ENCODE data around the gene TBK1. TPM values are rescaled to one million over a fixed set of nuclear protein-coding genes. Genes with fewer than 3 reads are reported as not detected.

The TBK1 gene
- total and polyA plus RNA-seq, 4 donors = 10.9 to 32.8 (median 22.5) TPM

DNA sequence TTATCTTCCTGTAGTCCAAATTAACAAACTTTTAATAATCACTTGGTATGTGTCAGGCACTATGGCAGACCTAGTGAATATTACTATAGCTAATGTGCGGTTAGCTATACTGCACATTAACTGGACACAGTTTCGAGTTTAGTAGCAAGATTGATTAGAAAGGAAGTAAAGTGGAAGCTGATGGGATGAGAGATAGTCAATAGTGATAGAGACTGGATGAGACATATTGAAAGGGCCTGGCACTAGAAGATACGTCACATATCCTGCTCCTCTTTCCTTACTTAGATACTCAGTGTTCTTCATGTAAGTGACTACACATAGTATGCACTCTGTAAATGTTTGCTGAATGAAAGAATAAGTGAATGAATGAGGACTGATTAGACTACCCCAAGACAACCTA, 5.5 kb downstream of the TBK1 start:
- Histone ChIP-seq H3K4me1 (ENCODE audit: control insufficient read depth in 1 of 2, insufficient read depth in 2 of 2, low read length in 2 of 2) (no peaks in the 10 kb centered on the region), H3K36me3 (ENCODE audit: control insufficient read depth in 1 of 2, insufficient read depth in 2 of 2, low read length in 1 of 2) (peaks cover 0 to 9% of the 10 kb centered on the region in 2 donors), H3K9me3 (ENCODE audit: control insufficient read depth, low read length) (no peaks in the 10 kb centered on the region), H3K27me3 (ENCODE audit: control insufficient read depth in 1 of 2, insufficient read depth in 2 of 2, low read length in 1 of 2) (no peaks in the 10 kb centered on the region), H3K4me3 (ENCODE audit: low read length in 2 of 2) (no peak overlapping the region), H3K27ac (ENCODE audit: low read depth in 1 of 2, low read length in 2 of 2) (no peak overlapping the region)
- ATAC-seq (ENCODE audit: low FRiP score) (no peak), DNase-seq (no peak)
- intact Hi-C loops (cut with DNase I) = no loop called here
- WGBS, 2 donors = 89 to 93% methylated on average over 3 of the region's 3 CpGs

GRCh38 chr12:64457923-64458322, 6.0 kb downstream of the TBK1 start:
- H3K4me1 ChIP-seq (ENCODE audit: control insufficient read depth in 1 of 2, insufficient read depth in 2 of 2, low read length in 2 of 2) = no peaks in the 10 kb centered on the region
- H3K4me3 ChIP-seq (ENCODE audit: low read length in 2 of 2) = no peak overlapping the region
- ATAC-seq (ENCODE audit: low FRiP score) = no peak
- 79 to 81% methylated on average over 4 of the region's 4 CpGs for WGBS, 2 donors
- no peak overlapping the region for H3K27ac ChIP-seq (ENCODE audit: low read depth in 1 of 2, low read length in 2 of 2)
- peaks cover 0 to 9% of the 10 kb centered on the region in 2 donors for H3K36me3 ChIP-seq (ENCODE audit: control insufficient read depth in 1 of 2, insufficient read depth in 2 of 2, low read length in 1 of 2)
- no peak for DNase-seq
- intact Hi-C loops (cut with DNase I) = no loop called here
- no peaks in the 10 kb centered on the region for H3K9me3 ChIP-seq (ENCODE audit: control insufficient read depth, low read length)
- no peaks in the 10 kb centered on the region for H3K27me3 ChIP-seq (ENCODE audit: control insufficient read depth in 1 of 2, insufficient read depth in 2 of 2, low read length in 1 of 2)

GRCh38 chr12:64459394-64459891, 7.5 kb downstream of the TBK1 start:
- intact Hi-C loops (cut with DNase I) = no loop called here
- ATAC-seq (ENCODE audit: low FRiP score) (no peak), DNase-seq (no peak)
- Histone ChIP-seq H3K4me3 (ENCODE audit: low read length in 2 of 2) (no peak overlapping the region), H3K36me3 (ENCODE audit: control insufficient read depth in 1 of 2, insufficient read depth in 2 of 2, low read length in 1 of 2) (peaks cover 0 to 12% of the 10 kb centered on the region in 2 donors), H3K4me1 (ENCODE audit: control insufficient read depth in 1 of 2, insufficient read depth in 2 of 2, low read length in 2 of 2) (no peaks in the 10 kb centered on the region), H3K9me3 (ENCODE audit: control insufficient read depth, low read length) (no peaks in the 10 kb centered on the region), H3K27me3 (ENCODE audit: control insufficient read depth in 1 of 2, insufficient read depth in 2 of 2, low read length in 1 of 2) (no peaks in the 10 kb centered on the region), H3K27ac (ENCODE audit: low read depth in 1 of 2, low read length in 2 of 2) (peak overlapping the region in 1 of 2 donors; percentile 51)
- 40 to 72% methylated on average over 3 of the region's 3 CpGs for WGBS, 2 donors

DNA sequence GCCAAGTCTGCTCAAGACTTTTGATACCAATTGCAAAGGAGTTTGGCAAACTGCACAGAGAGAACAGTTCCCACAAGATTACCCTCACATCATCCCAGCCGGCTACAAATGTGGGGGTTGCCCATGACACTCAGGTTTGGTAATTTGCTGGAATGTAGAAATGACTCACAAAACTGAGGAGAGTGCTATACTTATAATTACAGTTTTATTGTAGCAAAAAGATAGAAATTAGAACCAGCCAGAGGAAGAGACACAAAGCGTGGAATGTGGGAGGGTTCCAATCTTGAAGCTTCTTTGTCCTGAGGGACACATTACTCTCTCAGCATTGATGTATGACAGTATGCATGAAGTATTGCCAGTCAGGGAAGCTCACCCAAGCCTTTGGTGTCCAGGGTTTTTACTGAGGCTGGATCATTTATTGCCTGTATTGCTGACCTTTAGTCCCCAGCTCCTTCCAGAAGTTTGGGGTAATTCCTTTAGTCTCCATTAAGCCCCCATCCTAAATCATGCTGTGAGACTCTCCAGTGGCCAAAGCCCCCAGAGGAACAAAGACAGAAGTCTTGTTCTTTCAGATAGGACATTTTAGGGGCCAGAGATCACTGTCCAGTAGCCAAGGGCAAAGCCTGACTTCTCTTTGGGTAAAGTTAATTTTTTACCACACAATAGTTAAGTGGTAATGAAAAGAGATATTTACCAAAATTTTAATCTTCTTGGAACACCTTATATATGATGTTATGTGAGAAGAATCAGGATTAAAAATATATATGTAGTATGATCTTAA, 9.9 kb downstream of the TBK1 start:
- Histone ChIP-seq H3K27ac (ENCODE audit: low read depth in 1 of 2, low read length in 2 of 2) (no peak overlapping the region), H3K4me1 (ENCODE audit: control insufficient read depth in 1 of 2, insufficient read depth in 2 of 2, low read length in 2 of 2) (no peaks in the 10 kb centered on the region), H3K9me3 (ENCODE audit: control insufficient read depth, low read length) (no peaks in the 10 kb centered on the region), H3K4me3 (ENCODE audit: low read length in 2 of 2) (no peak overlapping the region), H3K36me3 (ENCODE audit: control insufficient read depth in 1 of 2, insufficient read depth in 2 of 2, low read length in 1 of 2) (peaks cover 0 to 8% of the 10 kb centered on the region in 2 donors), H3K27me3 (ENCODE audit: control insufficient read depth in 1 of 2, insufficient read depth in 2 of 2, low read length in 1 of 2) (no peaks in the 10 kb centered on the region)
- DNase-seq (no peak), ATAC-seq (ENCODE audit: low FRiP score) (no peak)
- 61 to 64% methylated on average over 2 of the region's 2 CpGs for WGBS, 2 donors
- intact Hi-C loops (cut with DNase I) = no loop called here

GRCh38 chr12:64466178-64466577, 14.3 kb downstream of the TBK1 start:
- Histone ChIP-seq H3K9me3 (ENCODE audit: control insufficient read depth, low read length) (no peaks in the 10 kb centered on the region), H3K27ac (ENCODE audit: low read depth in 1 of 2, low read length in 2 of 2) (no peak overlapping the region), H3K27me3 (ENCODE audit: control insufficient read depth in 1 of 2, insufficient read depth in 2 of 2, low read length in 1 of 2) (no peaks in the 10 kb centered on the region), H3K36me3 (ENCODE audit: control insufficient read depth in 1 of 2, insufficient read depth in 2 of 2, low read length in 1 of 2) (peaks cover 2 to 4% of the 10 kb centered on the region in 2 donors), H3K4me3 (ENCODE audit: low read length in 2 of 2) (no peak overlapping the region), H3K4me1 (ENCODE audit: control insufficient read depth in 1 of 2, insufficient read depth in 2 of 2, low read length in 2 of 2) (no peaks in the 10 kb centered on the region)
- ATAC-seq (ENCODE audit: low FRiP score) (no peak), DNase-seq (no peak)
- intact Hi-C loops (cut with DNase I) = no loop called here

DNA sequence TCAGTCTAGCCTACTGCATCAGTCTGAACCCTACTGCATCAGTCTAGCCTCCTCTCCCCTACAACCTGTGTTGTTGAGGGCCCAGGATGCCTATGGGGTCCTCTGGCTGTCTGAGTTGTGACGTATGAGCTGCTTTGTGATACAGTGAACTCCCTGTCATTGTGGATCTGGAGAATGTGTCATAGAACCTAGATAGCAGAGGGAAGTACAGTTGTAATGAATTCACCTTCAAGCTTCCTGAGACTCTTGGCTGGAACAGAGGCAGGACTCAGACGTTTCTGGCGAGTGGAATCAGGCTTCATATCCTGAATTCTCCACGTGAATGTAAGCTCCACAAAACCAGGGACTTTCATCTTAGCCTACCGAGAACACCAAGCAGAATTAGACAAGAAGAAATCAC, 17.0 kb downstream of the TBK1 start:
- no peak for ATAC-seq (ENCODE audit: low FRiP score)
- peaks cover 0 to 6% of the 10 kb centered on the region in 2 donors for H3K36me3 ChIP-seq (ENCODE audit: control insufficient read depth in 1 of 2, insufficient read depth in 2 of 2, low read length in 1 of 2)

DNA sequence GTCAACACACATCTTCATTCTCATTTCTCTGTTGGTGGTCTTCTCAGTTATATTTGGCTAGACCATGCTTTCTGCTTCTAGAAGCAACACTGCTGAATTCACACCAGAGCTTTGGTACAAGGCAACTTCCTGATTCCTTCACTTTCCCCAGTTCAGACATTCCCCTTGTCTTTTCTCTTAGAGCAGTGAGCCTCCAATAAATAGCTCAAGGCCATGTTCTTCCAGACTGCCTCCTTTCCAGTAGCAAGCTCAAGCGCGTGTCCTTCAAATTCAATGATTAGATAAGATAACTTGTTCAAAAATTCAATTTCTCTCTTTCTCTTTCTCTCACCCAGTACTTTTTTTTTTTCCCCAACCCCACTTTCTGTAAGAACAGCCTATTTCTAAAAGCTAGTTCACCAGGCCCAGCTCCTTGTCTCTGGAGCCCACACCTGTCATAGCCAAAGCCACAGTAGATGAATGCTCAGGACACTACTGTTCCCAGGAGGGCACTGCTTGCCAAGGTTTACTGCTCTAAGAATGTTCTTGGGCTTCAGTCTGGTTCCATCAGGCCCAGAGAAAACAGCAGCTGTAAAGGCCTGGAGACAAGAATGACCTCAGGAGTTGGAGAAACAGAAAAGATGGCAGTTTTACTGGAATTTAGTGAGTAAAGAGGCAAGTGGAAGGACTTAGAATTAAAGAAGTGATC, 17.7 kb downstream of the TBK1 start:
- Histone ChIP-seq H3K4me3 (ENCODE audit: low read length in 2 of 2) (no peak overlapping the region), H3K27me3 (ENCODE audit: control insufficient read depth in 1 of 2, insufficient read depth in 2 of 2, low read length in 1 of 2) (no peaks in the 10 kb centered on the region), H3K9me3 (ENCODE audit: control insufficient read depth, low read length) (no peaks in the 10 kb centered on the region), H3K4me1 (ENCODE audit: control insufficient read depth in 1 of 2, insufficient read depth in 2 of 2, low read length in 2 of 2) (no peaks in the 10 kb centered on the region), H3K36me3 (ENCODE audit: control insufficient read depth in 1 of 2, insufficient read depth in 2 of 2, low read length in 1 of 2) (peaks cover 0 to 6% of the 10 kb centered on the region in 2 donors), H3K27ac (ENCODE audit: low read depth in 1 of 2, low read length in 2 of 2) (peak overlapping the region in 1 of 2 donors; percentile 17)
- WGBS, 2 donors = 72 to 86% methylated on average over 2 of the region's 2 CpGs
- DNase-seq (no peak), ATAC-seq (ENCODE audit: low FRiP score) (no peak)
- intact Hi-C loops (cut with DNase I) = no loop called here

More for the DNA sequence above, 17.0 kb downstream of the TBK1 start:
- DNase-seq = no peak
- 58 to 63% methylated on average over 5 of the region's 5 CpGs for WGBS, 2 donors
- Histone ChIP-seq H3K4me1 (ENCODE audit: control insufficient read depth in 1 of 2, insufficient read depth in 2 of 2, low read length in 2 of 2) (no peaks in the 10 kb centered on the region), H3K27me3 (ENCODE audit: control insufficient read depth in 1 of 2, insufficient read depth in 2 of 2, low read length in 1 of 2) (no peaks in the 10 kb centered on the region), H3K4me3 (ENCODE audit: low read length in 2 of 2) (no peak overlapping the region), H3K27ac (ENCODE audit: low read depth in 1 of 2, low read length in 2 of 2) (no peak overlapping the region), H3K9me3 (ENCODE audit: control insufficient read depth, low read length) (no peaks in the 10 kb centered on the region)
- intact Hi-C loops (cut with DNase I) = no loop called here

DNA sequence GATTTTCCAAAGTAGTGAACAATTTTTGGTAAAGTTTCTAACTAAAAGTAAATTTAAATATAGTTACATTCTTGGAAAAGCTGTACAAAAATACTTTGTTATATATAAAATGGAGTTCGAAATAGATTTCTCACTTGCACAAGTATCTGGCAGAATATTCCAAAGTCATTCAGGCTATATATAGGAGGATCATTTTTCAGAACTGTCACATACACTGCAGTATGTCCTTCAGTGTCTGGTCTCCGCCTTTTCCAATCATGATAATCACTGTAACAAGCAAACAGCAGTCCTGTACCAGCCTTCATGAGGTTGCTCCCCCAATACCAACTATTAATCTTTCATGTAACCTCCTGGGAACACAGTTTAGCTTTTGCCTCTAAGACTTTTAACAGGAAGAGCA, 18.6 kb downstream of the TBK1 start:
- no peak for ATAC-seq (ENCODE audit: low FRiP score)

DNA sequence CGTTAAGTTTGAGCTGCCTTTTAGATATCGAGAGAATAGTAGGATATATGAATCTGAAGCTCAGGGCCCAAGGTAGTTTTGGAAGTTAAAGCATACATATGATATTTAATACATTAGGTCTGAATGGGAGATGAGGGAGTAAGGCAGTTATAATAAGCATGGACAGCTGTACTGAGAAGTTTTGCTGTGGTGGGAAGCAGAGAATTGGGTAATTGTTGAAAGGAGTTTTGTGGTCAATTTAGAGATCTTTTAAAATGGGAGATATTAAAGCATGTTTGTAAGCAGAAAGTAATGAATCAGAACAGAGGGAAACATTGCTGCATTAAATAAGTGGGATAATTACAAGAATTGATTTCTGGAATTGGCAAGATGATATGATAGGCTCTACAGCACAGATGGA, 21.3 kb downstream of the TBK1 start:
- no peaks in the 10 kb centered on the region for H3K9me3 ChIP-seq (ENCODE audit: control insufficient read depth, low read length)
- H3K4me3 ChIP-seq (ENCODE audit: low read length in 2 of 2) = no peak overlapping the region
- intact Hi-C loops (cut with DNase I) = no loop called here
- H3K27me3 ChIP-seq (ENCODE audit: control insufficient read depth in 1 of 2, insufficient read depth in 2 of 2, low read length in 1 of 2) = no peaks in the 10 kb centered on the region
- H3K27ac ChIP-seq (ENCODE audit: low read depth in 1 of 2, low read length in 2 of 2) = no peak overlapping the region
- DNase-seq (no peak), ATAC-seq (ENCODE audit: low FRiP score) (no peak)
- WGBS, 2 donors = 93 to 94% methylated on average over 2 of the region's 2 CpGs
- H3K36me3 ChIP-seq (ENCODE audit: control insufficient read depth in 1 of 2, insufficient read depth in 2 of 2, low read length in 1 of 2) = peaks cover 5 to 6% of the 10 kb centered on the region in 2 donors
- H3K4me1 ChIP-seq (ENCODE audit: control insufficient read depth in 1 of 2, insufficient read depth in 2 of 2, low read length in 2 of 2) = no peaks in the 10 kb centered on the region

More for the DNA sequence above, 18.6 kb downstream of the TBK1 start:
- intact Hi-C loops (cut with DNase I) = no loop called here
- whole genome bisulfite sequencing, 2 donors = 61 to 63% methylated on average over 2 of the region's 2 CpGs
- Histone ChIP-seq H3K36me3 (ENCODE audit: control insufficient read depth in 1 of 2, insufficient read depth in 2 of 2, low read length in 1 of 2) (peaks cover 2 to 6% of the 10 kb centered on the region in 2 donors), H3K9me3 (ENCODE audit: control insufficient read depth, low read length) (no peaks in the 10 kb centered on the region), H3K27me3 (ENCODE audit: control insufficient read depth in 1 of 2, insufficient read depth in 2 of 2, low read length in 1 of 2) (no peaks in the 10 kb centered on the region), H3K27ac (ENCODE audit: low read depth in 1 of 2, low read length in 2 of 2) (no peak overlapping the region), H3K4me1 (ENCODE audit: control insufficient read depth in 1 of 2, insufficient read depth in 2 of 2, low read length in 2 of 2) (no peaks in the 10 kb centered on the region), H3K4me3 (ENCODE audit: low read length in 2 of 2) (no peak overlapping the region)
- DNase-seq = no peak
